IPS-18a (cell line): Measurements from ENCODE around the gene DUS3L.

Source experiments
- H3K27ac ChIP-seq: one replicate; pipeline ENCODE4 v1.5.1; 2013; ENCODE audit warnings: low read length
- H3K27me3 ChIP-seq: one replicate; pipeline ENCODE4 v1.6.1; 2013; ENCODE audit warnings: mild to moderate bottlenecking, low read length; ENCODE audit not compliant: control insufficient read depth, insufficient read depth
- H3K36me3 ChIP-seq: one replicate; pipeline ENCODE4 v1.6.1; 2013; ENCODE audit warnings: low read depth, low read length; ENCODE audit not compliant: control insufficient read depth
- H3K4me1 ChIP-seq: one replicate; pipeline ENCODE4 v1.6.1; 2013; ENCODE audit warnings: low read depth, low read length; ENCODE audit not compliant: control insufficient read depth
- H3K4me3 ChIP-seq: one replicate; pipeline ENCODE4 v1.5.1; 2013; ENCODE audit warnings: low read length
- H3K9ac ChIP-seq: one replicate; pipeline ENCODE4 v1.6.1; 2013; ENCODE audit warnings: mild to moderate bottlenecking, low read length, moderate library complexity
- H3K9me3 ChIP-seq: one replicate; pipeline ENCODE4 v1.6.1; 2013; ENCODE audit warnings: low read depth, low read length; ENCODE audit not compliant: control insufficient read depth

Gene DUS3L

GRCh38 chr19:5792224-5792623 is 1.3 kb upstream of the DUS3L start:
- Histone ChIP-seq H3K36me3 (peaks cover 14% of the 10 kb centered on the region), H3K9ac (no peak overlapping the region), H3K27ac (no peak overlapping the region), H3K27me3 (no peaks in the 10 kb centered on the region), H3K4me3 (no peak overlapping the region), H3K9me3 (no peaks in the 10 kb centered on the region), H3K4me1 (no peaks in the 10 kb centered on the region)

- H3K27ac ChIP-seq: no peak overlapping the region
- peaks cover 31% of the 10 kb centered on the region for H3K36me3 ChIP-seq
- H3K9ac ChIP-seq: no peak overlapping the region
- no peaks in the 10 kb centered on the region for H3K27me3 ChIP-seq
- no peaks in the 10 kb centered on the region for H3K9me3 ChIP-seq
- no peaks in the 10 kb centered on the region for H3K4me1 ChIP-seq
- peak overlapping the region; percentile 82 for H3K4me3 ChIP-seq
Measured at GRCh38 chr19:5789886-5790558, 941 bp downstream of the DUS3L start.

- Histone ChIP-seq H3K9me3 (no peaks in the 10 kb centered on the region), H3K4me1 (no peaks in the 10 kb centered on the region), H3K27me3 (no peaks in the 10 kb centered on the region), H3K36me3 (peaks cover 35% of the 10 kb centered on the region), H3K9ac (no peak overlapping the region), H3K4me3 (no peak overlapping the region), H3K27ac (no peak overlapping the region)
Measured at GRCh38 chr19:5789351-5789761, 1.6 kb downstream of the DUS3L start.

- no peaks in the 10 kb centered on the region for H3K4me1 ChIP-seq
Measured at GRCh38 chr19:5788422-5788821, 2.5 kb downstream of the DUS3L start.

GRCh38 chr19:5787409-5788182 is 3.4 kb downstream of the DUS3L start:
- Histone ChIP-seq H3K36me3 (peaks cover 39% of the 10 kb centered on the region), H3K4me3 (no peak overlapping the region), H3K9me3 (no peaks in the 10 kb centered on the region), H3K27ac (no peak overlapping the region), H3K4me1 (no peaks in the 10 kb centered on the region), H3K27me3 (no peaks in the 10 kb centered on the region), H3K9ac (no peak overlapping the region)

More at GRCh38 chr19:5788422-5788821, 2.5 kb downstream of the DUS3L start:
- no peak overlapping the region for H3K9ac ChIP-seq
- peaks cover 39% of the 10 kb centered on the region for H3K36me3 ChIP-seq
- no peaks in the 10 kb centered on the region for H3K27me3 ChIP-seq
- no peak overlapping the region for H3K4me3 ChIP-seq
- no peak overlapping the region for H3K27ac ChIP-seq
- no peaks in the 10 kb centered on the region for H3K9me3 ChIP-seq

- Histone ChIP-seq H3K27ac (no peak overlapping the region), H3K9me3 (no peaks in the 10 kb centered on the region), H3K9ac (no peak overlapping the region), H3K36me3 (peaks cover 39% of the 10 kb centered on the region), H3K4me1 (no peaks in the 10 kb centered on the region), H3K4me3 (no peak overlapping the region), H3K27me3 (no peaks in the 10 kb centered on the region)
Measured at GRCh38 chr19:5786593-5787408, 4.2 kb downstream of the DUS3L start.

- Histone ChIP-seq H3K27ac (no peak overlapping the region), H3K4me3 (no peak overlapping the region), H3K36me3 (peaks cover 39% of the 10 kb centered on the region), H3K4me1 (no peaks in the 10 kb centered on the region), H3K9ac (no peak overlapping the region), H3K27me3 (no peaks in the 10 kb centered on the region), H3K9me3 (no peaks in the 10 kb centered on the region)
Measured at GRCh38 chr19:5785423-5785822, 5.5 kb downstream of the DUS3L start.

GRCh38 chr19:5784581-5785147 is 6.3 kb downstream of the DUS3L start, which contains the start of gene PRR22:
PRR22 (minus strand) TSS chr19:5784746; CDS start chr19:5784660, 86 bp downstream.
- H3K27me3 ChIP-seq: no peaks in the 10 kb centered on the region
- H3K4me1 ChIP-seq: no peaks in the 10 kb centered on the region
- peaks cover 38% of the 10 kb centered on the region for H3K36me3 ChIP-seq
- no peak within 1 kb of the TSS for H3K27ac ChIP-seq
- no peaks in the 10 kb centered on the region for H3K9me3 ChIP-seq
- H3K4me3 ChIP-seq: no peak within 1 kb of the TSS
- H3K9ac ChIP-seq: no peak within 1 kb of the TSS

GRCh38 chr19:5782945-5783919 is 7.7 kb downstream of the DUS3L start:
- H3K4me1 ChIP-seq: no peaks in the 10 kb centered on the region
- no peak overlapping the region for H3K4me3 ChIP-seq
- no peak overlapping the region for H3K9ac ChIP-seq
- no peak overlapping the region for H3K27ac ChIP-seq
- no peaks in the 10 kb centered on the region for H3K9me3 ChIP-seq
- no peaks in the 10 kb centered on the region for H3K27me3 ChIP-seq
- H3K36me3 ChIP-seq: peaks cover 35% of the 10 kb centered on the region

GRCh38 chr19:5782322-5782721 is 8.6 kb downstream of the DUS3L start:
- no peaks in the 10 kb centered on the region for H3K27me3 ChIP-seq
- H3K9me3 ChIP-seq: no peaks in the 10 kb centered on the region
- H3K36me3 ChIP-seq: peaks cover 26% of the 10 kb centered on the region
- no peak overlapping the region for H3K9ac ChIP-seq
- H3K4me3 ChIP-seq: no peak overlapping the region
- no peak overlapping the region for H3K27ac ChIP-seq
- H3K4me1 ChIP-seq: no peaks in the 10 kb centered on the region
